Loucy (cell line): ENCODE results near the gene ZNF629.

Experiments used
- CTCF ChIP-seq: fragments of 200-600 bp; sonication (generic); conservative IDR thresholded peaks from 2 replicates; pipeline ENCODE4 v1.5.1; 2014; ENCODE audit warnings: mild to moderate bottlenecking, antibody characterized with exemption, low read length
- EZH2phosphoT487 ChIP-seq: fragments of 200-600 bp; IDR thresholded peaks from 2 replicates; pipeline ENCODE4 v1.6.1; 2018; ENCODE audit warnings: antibody characterized with exemption, mild to moderate bottlenecking, moderate library complexity, borderline replicate concordance

- TF ChIP-seq CTCF (no peak), EZH2phosphoT487 (no peak)
Measured at GRCh38 chr16:30820952-30821421, 34.0 kb upstream of the ZNF629 start.
